ENCODE results near the gene FAM13B.

GRCh38 chr5:138028971-138029365 lies 3.9 kb downstream of the FAM13B start:
- TF ChIP-seq CTCF (IDR thresholded peaks at IDR 0.05) (no peak), POLR2A (IDR thresholded peaks at IDR 0.05) (no peak), POLR2AphosphoS5 (IDR thresholded peaks at IDR 0.05) (no peak)

Data from sigmoid colon (tissue), 4 donors.